ENCODE results near the gene HECTD4. TPM values are rescaled to one million over a fixed set of nuclear protein-coding genes. Genes with fewer than 3 reads are reported as not detected.

Gene HECTD4
- total RNA-seq, 1 experiment from 2014 or later = 31.2 TPM

DNA sequence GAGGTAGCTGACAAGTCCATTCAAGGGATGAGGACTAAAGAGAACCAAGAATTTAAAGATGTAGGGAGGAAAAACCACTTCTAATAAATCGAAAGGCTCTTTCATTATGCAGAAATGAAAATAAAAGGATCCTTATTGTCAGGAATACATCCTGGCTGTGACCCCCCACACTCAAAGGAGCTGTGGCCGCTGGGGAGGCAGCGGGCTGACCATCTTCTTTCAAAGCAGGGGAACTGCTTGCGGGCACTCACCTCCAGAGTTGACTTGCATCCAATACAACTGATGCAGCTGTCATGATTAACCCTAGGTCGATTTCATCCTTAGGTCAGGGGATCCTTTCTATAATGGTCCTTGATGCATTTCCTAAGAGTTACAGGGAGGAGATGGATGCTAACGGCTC, 221.6 kb downstream of the HECTD4 start:
- intact Hi-C loops (cut with micrococcal nuclease) = no loop called here
- Histone ChIP-seq H2AFZ (ENCODE audit: low read depth, low read length, poor library complexity, severe bottlenecking) (no peak overlapping the region), H3K4me3 (replicated peaks in 1 of 2; ENCODE audit: low read depth in 1 of 2, low read length in 2 of 2) (no peak overlapping the region), H3K9ac (ENCODE audit: low read length) (no peak overlapping the region), H4K20me1 (ENCODE audit: insufficient read depth) (no peaks in the 10 kb centered on the region), H3K27ac (ENCODE audit: low read depth, low read length) (no peak overlapping the region), H3K27me3 (ENCODE audit: insufficient read depth, low read length) (no peaks in the 10 kb centered on the region), H3K9me3 (ENCODE audit: control insufficient read depth in 1 of 2, insufficient read depth in 1 of 2, low read depth in 1 of 2, low read length in 2 of 2) (no peaks in the 10 kb centered on the region), H3K36me3 (ENCODE audit: control insufficient read depth in 1 of 2, insufficient read depth in 2 of 2, low read length in 2 of 2) (peaks cover 0 to 9% of the 10 kb centered on the region in 2 experiments; a peak in 2 of 4 replicates), H3K79me2 (ENCODE audit: insufficient read depth, low read length) (no peaks in the 10 kb centered on the region), H3K4me2 (ENCODE audit: low read length) (no peak overlapping the region), H3K4me1 (ENCODE audit: control insufficient read depth in 1 of 2, insufficient read depth in 2 of 2, low read length in 2 of 2) (no peaks in the 10 kb centered on the region), H3K9me2 (ENCODE audit: insufficient read depth) (no peaks in the 10 kb centered on the region)
- BruUV-seq (replicated peaks) = no TSS peak
- CTCF ChIA-PET = no interaction called here
- no peak for TF ChIP-seq POLR2A (IDR thresholded peaks at IDR 0.05; ENCODE audit: borderline replicate concordance, extremely low read depth, insufficient read depth, insufficient read length)
- TF ChIP-seq, protein P1, sequence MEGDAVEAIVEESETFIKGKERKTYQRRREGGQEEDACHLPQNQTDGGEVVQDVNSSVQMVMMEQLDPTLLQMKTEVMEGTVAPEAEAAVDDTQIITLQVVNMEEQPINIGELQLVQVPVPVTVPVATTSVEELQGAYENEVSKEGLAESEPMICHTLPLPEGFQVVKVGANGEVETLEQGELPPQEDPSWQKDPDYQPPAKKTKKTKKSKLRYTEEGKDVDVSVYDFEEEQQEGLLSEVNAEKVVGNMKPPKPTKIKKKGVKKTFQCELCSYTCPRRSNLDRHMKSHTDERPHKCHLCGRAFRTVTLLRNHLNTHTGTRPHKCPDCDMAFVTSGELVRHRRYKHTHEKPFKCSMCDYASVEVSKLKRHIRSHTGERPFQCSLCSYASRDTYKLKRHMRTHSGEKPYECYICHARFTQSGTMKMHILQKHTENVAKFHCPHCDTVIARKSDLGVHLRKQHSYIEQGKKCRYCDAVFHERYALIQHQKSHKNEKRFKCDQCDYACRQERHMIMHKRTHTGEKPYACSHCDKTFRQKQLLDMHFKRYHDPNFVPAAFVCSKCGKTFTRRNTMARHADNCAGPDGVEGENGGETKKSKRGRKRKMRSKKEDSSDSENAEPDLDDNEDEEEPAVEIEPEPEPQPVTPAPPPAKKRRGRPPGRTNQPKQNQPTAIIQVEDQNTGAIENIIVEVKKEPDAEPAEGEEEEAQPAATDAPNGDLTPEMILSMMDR (IDR thresholded peaks at IDR 0.05 in 2 of 3, conservative IDR thresholded peaks at IDR 0.05 in 1 of 3; ENCODE audit: borderline replicate concordance in 1 of 3, insufficient read depth in 1 of 3, low read depth in 2 of 3, low read length in 2 of 3) = no peak
- TF ChIP-seq ATF3 (IDR thresholded peaks at IDR 0.05) = no peak
- TF ChIP-seq EZH2 (IDR thresholded peaks at IDR 0.05) = no peak
- TF ChIP-seq ZNF274 (IDR thresholded peaks at IDR 0.05; ENCODE audit: low read depth, low read length) = no peak
- no peak for TF ChIP-seq SRF (IDR thresholded peaks at IDR 0.05; ENCODE audit: low read depth)
- no peak for TF ChIP-seq SP1 (IDR thresholded peaks at IDR 0.05; ENCODE audit: low read depth)
- TF ChIP-seq YY1 (IDR thresholded peaks at IDR 0.05; ENCODE audit: extremely low read depth, insufficient replicate concordance, low read depth, low read length) = no peak
- TF ChIP-seq EZH2phosphoT487 (IDR thresholded peaks at IDR 0.05; ENCODE audit: borderline replicate concordance) = no peak
- TF ChIP-seq SIN3A (IDR thresholded peaks at IDR 0.05; ENCODE audit: low read depth) = no peak
- no peak for TF ChIP-seq FOSL1 (IDR thresholded peaks at IDR 0.05; ENCODE audit: low read depth)
- TF ChIP-seq CEBPB (IDR thresholded peaks at IDR 0.05; ENCODE audit: low read depth) = no peak
- TF ChIP-seq, protein P2, sequence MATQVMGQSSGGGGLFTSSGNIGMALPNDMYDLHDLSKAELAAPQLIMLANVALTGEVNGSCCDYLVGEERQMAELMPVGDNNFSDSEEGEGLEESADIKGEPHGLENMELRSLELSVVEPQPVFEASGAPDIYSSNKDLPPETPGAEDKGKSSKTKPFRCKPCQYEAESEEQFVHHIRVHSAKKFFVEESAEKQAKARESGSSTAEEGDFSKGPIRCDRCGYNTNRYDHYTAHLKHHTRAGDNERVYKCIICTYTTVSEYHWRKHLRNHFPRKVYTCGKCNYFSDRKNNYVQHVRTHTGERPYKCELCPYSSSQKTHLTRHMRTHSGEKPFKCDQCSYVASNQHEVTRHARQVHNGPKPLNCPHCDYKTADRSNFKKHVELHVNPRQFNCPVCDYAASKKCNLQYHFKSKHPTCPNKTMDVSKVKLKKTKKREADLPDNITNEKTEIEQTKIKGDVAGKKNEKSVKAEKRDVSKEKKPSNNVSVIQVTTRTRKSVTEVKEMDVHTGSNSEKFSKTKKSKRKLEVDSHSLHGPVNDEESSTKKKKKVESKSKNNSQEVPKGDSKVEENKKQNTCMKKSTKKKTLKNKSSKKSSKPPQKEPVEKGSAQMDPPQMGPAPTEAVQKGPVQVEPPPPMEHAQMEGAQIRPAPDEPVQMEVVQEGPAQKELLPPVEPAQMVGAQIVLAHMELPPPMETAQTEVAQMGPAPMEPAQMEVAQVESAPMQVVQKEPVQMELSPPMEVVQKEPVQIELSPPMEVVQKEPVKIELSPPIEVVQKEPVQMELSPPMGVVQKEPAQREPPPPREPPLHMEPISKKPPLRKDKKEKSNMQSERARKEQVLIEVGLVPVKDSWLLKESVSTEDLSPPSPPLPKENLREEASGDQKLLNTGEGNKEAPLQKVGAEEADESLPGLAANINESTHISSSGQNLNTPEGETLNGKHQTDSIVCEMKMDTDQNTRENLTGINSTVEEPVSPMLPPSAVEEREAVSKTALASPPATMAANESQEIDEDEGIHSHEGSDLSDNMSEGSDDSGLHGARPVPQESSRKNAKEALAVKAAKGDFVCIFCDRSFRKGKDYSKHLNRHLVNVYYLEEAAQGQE (IDR thresholded peaks at IDR 0.05; ENCODE audit: low read depth) = no peak
- no peak for TF ChIP-seq CBX3 (IDR thresholded peaks at IDR 0.05; ENCODE audit: low read depth)
- TF ChIP-seq JUND (IDR thresholded peaks at IDR 0.05) = no peak
- TF ChIP-seq MAX (IDR thresholded peaks at IDR 0.05) = no peak
- TF ChIP-seq ZFX (IDR thresholded peaks at IDR 0.05) = no peak
- no peak for TF ChIP-seq ZBTB33 (IDR thresholded peaks at IDR 0.05; ENCODE audit: extremely low read depth, insufficient replicate concordance, low read length)
- RAD21 ChIA-PET (ENCODE audit: low non-redundant PET in 1 of 2, low total read pairs in 2 of 2, uncharacterized antibody in 2 of 2, unreplicated experiment in 2 of 2) = no interaction called here
- DNase-seq (ENCODE audit: low read depth, low spot score) (no peak), ATAC-seq (no peak)
- POLR2A ChIA-PET = no interaction called here
